ENCODE measurements around the gene VIL1.

DNA sequence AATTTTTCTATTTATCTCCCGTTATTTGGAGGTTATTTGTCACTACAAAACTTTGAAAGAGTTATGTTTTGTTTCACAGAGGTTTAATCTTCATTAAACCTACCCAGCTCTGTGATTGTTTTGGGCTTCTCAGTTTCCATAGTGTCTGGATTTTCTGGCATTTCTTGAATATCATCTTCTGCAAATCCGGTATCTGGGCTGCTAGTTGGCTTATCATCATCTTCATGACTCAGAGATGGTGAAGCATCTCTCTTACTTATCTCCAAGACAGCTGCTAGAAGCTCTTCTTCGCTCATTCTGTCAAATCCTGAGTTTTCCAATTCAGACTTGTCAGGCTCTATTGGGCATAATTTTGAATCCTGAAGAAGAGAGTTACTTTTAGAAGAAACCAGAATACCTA, 55.6 kb downstream of the VIL1 start:
- TF ChIP-seq, protein P1, sequence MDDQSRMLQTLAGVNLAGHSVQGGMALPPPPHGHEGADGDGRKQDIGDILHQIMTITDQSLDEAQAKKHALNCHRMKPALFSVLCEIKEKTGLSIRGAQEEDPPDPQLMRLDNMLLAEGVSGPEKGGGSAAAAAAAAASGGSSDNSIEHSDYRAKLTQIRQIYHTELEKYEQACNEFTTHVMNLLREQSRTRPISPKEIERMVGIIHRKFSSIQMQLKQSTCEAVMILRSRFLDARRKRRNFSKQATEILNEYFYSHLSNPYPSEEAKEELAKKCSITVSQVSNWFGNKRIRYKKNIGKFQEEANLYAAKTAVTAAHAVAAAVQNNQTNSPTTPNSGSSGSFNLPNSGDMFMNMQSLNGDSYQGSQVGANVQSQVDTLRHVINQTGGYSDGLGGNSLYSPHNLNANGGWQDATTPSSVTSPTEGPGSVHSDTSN (CRISPR knock-in tag; IDR thresholded peaks at IDR 0.05; ENCODE audit: borderline replicate concordance): no peak
- no peak for TF ChIP-seq NFATC3 (CRISPR knock-in tag; IDR thresholded peaks at IDR 0.05)
- no peak for TF ChIP-seq CTCF (CRISPR knock-in tag; IDR thresholded peaks at IDR 0.05)
- no peak for TF ChIP-seq ZNF326 (CRISPR knock-in tag; IDR thresholded peaks at IDR 0.05; ENCODE audit: borderline replicate concordance)
- no peak for TF ChIP-seq SIN3A (IDR thresholded peaks at IDR 0.05; ENCODE audit: borderline replicate concordance, low read depth, low read length)
- no peak for TF ChIP-seq CHD4 (IDR thresholded peaks at IDR 0.05; ENCODE audit: borderline replicate concordance, low read length)
- no peak for TF ChIP-seq ZNF274 (CRISPR knock-in tag; IDR thresholded peaks at IDR 0.05)
- no peak for TF ChIP-seq NFIB (CRISPR knock-in tag; IDR thresholded peaks at IDR 0.05; ENCODE audit: borderline replicate concordance)
- TF ChIP-seq NFIC (IDR thresholded peaks at IDR 0.05; ENCODE audit: low read length): no peak
- TF ChIP-seq SALL2 (CRISPR knock-in tag; IDR thresholded peaks at IDR 0.05): no peak
- TF ChIP-seq SRF (IDR thresholded peaks at IDR 0.05; ENCODE audit: low read depth, low read length): no peak
- TF ChIP-seq, protein P2, sequence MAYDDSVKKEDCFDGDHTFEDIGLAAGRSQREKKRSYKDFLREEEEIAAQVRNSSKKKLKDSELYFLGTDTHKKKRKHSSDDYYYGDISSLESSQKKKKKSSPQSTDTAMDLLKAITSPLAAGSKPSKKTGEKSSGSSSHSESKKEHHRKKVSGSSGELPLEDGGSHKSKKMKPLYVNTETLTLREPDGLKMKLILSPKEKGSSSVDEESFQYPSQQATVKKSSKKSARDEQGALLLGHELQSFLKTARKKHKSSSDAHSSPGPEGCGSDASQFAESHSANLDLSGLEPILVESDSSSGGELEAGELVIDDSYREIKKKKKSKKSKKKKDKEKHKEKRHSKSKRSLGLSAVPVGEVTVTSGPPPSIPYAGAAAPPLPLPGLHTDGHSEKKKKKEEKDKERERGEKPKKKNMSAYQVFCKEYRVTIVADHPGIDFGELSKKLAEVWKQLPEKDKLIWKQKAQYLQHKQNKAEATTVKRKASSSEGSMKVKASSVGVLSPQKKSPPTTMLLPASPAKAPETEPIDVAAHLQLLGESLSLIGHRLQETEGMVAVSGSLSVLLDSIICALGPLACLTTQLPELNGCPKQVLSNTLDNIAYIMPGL (CRISPR knock-in tag; IDR thresholded peaks at IDR 0.05; ENCODE audit: borderline replicate concordance in 1 of 2, low read depth in 1 of 2): no peak
- no peak for TF ChIP-seq KLF16 (CRISPR knock-in tag; IDR thresholded peaks at IDR 0.05)

All from HepG2 (cell line).